MM.1S (cell line): ENCODE results near the gene UQCRH.

ENCODE experiments used
- CTCF ChIP-seq: fragments of 300-600 bp; sonication (generic); IDR thresholded peaks from 2 replicates; pipeline ENCODE4 v1.5.1; 2016; ENCODE audit warnings: antibody characterized with exemption, low read length, mixed read lengths
- EZH2phosphoT487 ChIP-seq: fragments of 300-600 bp; sonication (generic); IDR thresholded peaks from 2 replicates; pipeline ENCODE4 v1.6.1; 2018; ENCODE audit warnings: antibody characterized with exemption, low read length

GRCh38 chr1:46363121-46363520, 59.6 kb downstream of the UQCRH start:
- TF ChIP-seq CTCF (no peak), EZH2phosphoT487 (no peak)
